Middle frontal gyrus (tissue), 1 donor: ENCODE measurements around the gene ILRUN.
"Not testable (repeated sequence)": the region's sequence is repeated elsewhere in the genome, so short reads cannot be mapped to it uniquely, and the experiment has no call there.

Source experiments
- DNase-seq: peaks from one replicate; pipeline ENCODE4 v3.0.0-alpha.2; 2015; ENCODE audit warnings: low spot score; ENCODE audit errors: extremely low spot score

ILRUN gene

GRCh38 chr6:34697904-34698559 is 1.5 kb upstream of the ILRUN start:
- DNase-seq = no peak

GRCh38 chr6:34697544-34697836 is 923 bp upstream of the ILRUN start:
- no peak for DNase-seq

- DNase-seq = no peak
These were observed 303 bp downstream of the ILRUN start for GRCh38 chr6:34696189-34696738.

GRCh38 chr6:34695729-34696188 is 808 bp downstream of the ILRUN start:
- DNase-seq = no peak

GRCh38 chr6:34692280-34692679 is 4.3 kb downstream of the ILRUN start:
- DNase-seq = no peak

GRCh38 chr6:34689742-34690141 is 6.8 kb downstream of the ILRUN start:
- no peak for DNase-seq

- no peak for DNase-seq
These were observed 7.6 kb downstream of the ILRUN start for GRCh38 chr6:34688956-34689355.

GRCh38 chr6:34684919-34685318 is 11.6 kb downstream of the ILRUN start:
- no peak for DNase-seq

GRCh38 chr6:34684364-34684763 is 12.2 kb downstream of the ILRUN start:
- DNase-seq = no peak

GRCh38 chr6:34680802-34681515 is 15.6 kb downstream of the ILRUN start:
- no peak for DNase-seq

- not testable (repeated sequence) for DNase-seq
These were observed 16.3 kb downstream of the ILRUN start for GRCh38 chr6:34680313-34680712.

GRCh38 chr6:34679552-34680253 is 16.9 kb downstream of the ILRUN start:
- DNase-seq = no peak

GRCh38 chr6:34676140-34676539 is 20.4 kb downstream of the ILRUN start:
- no peak for DNase-seq

- DNase-seq = not testable (repeated sequence)
These were observed 21.6 kb downstream of the ILRUN start for GRCh38 chr6:34674930-34675329.

GRCh38 chr6:34674268-34674639 is 22.3 kb downstream of the ILRUN start:
- DNase-seq = no peak

- no peak for DNase-seq
These were observed 23.5 kb downstream of the ILRUN start for GRCh38 chr6:34673064-34673463.

GRCh38 chr6:34672657-34673043 is 23.9 kb downstream of the ILRUN start:
- DNase-seq = no peak

- DNase-seq = no peak
These were observed 24.5 kb downstream of the ILRUN start for GRCh38 chr6:34671801-34672656.

- no peak for DNase-seq
These were observed 25.2 kb downstream of the ILRUN start for GRCh38 chr6:34671367-34671766.

- DNase-seq = not testable (repeated sequence)
These were observed 27.8 kb downstream of the ILRUN start for GRCh38 chr6:34668799-34669198.

- DNase-seq = no peak
These were observed 28.9 kb downstream of the ILRUN start for GRCh38 chr6:34667481-34668238.
